HG03064 (cell line): ENCODE measurements around the gene PSG4.
"Not testable (repeated sequence)": the region's sequence is repeated elsewhere in the genome, so short reads cannot be mapped to it uniquely, and the experiment has no call there.

ENCODE experiments used
- ATAC-seq: cut with Tn5 transposase; IDR thresholded peaks from one replicate; pipeline ENCODE4 v1.9.1; 2021; ENCODE audit warnings: low read depth; ENCODE audit not compliant: unreplicated experiment

PSG4 gene

GRCh38 chr19:43205471-43206105, at the start of gene PSG4:
Gene PSG4 (minus strand): TSS chr19:43205638. CDS start chr19:43205536, 102 bp downstream.
- ATAC-seq: not testable (repeated sequence)

- ATAC-seq: not testable (repeated sequence)
Observed at GRCh38 chr19:43251428-43251827, 46.0 kb upstream of the PSG4 start.

GRCh38 chr19:43250296-43250695, 44.9 kb upstream of the PSG4 start:
- not testable (repeated sequence) for ATAC-seq

GRCh38 chr19:43248635-43249002, 43.2 kb upstream of the PSG4 start:
- not testable (repeated sequence) for ATAC-seq

GRCh38 chr19:43247243-43247880, 41.9 kb upstream of the PSG4 start:
- ATAC-seq: not testable (repeated sequence)

GRCh38 chr19:43245848-43246247, 40.4 kb upstream of the PSG4 start:
- ATAC-seq: not testable (repeated sequence)

GRCh38 chr19:43242211-43242610, 36.8 kb upstream of the PSG4 start:
- ATAC-seq: not testable (repeated sequence)

GRCh38 chr19:43238213-43238612, 32.8 kb upstream of the PSG4 start:
- not testable (repeated sequence) for ATAC-seq

- ATAC-seq: not testable (repeated sequence)
Observed at GRCh38 chr19:43235686-43236085, 30.2 kb upstream of the PSG4 start.

- no peak for ATAC-seq
Observed at GRCh38 chr19:43229315-43229714, 23.9 kb upstream of the PSG4 start.

- not testable (repeated sequence) for ATAC-seq
Observed at GRCh38 chr19:43228730-43229129, 23.3 kb upstream of the PSG4 start.

GRCh38 chr19:43226986-43227385, 21.5 kb upstream of the PSG4 start:
- ATAC-seq: not testable (repeated sequence)

- no peak for ATAC-seq
Observed at GRCh38 chr19:43224855-43225253, 19.4 kb upstream of the PSG4 start.

- not testable (repeated sequence) for ATAC-seq
Observed at GRCh38 chr19:43224201-43224854, 18.9 kb upstream of the PSG4 start.

- not testable (repeated sequence) for ATAC-seq
Observed at GRCh38 chr19:43221891-43222290, 16.5 kb upstream of the PSG4 start.

GRCh38 chr19:43219136-43219535, 13.7 kb upstream of the PSG4 start:
- not testable (repeated sequence) for ATAC-seq

- ATAC-seq: not testable (repeated sequence)
Observed at GRCh38 chr19:43215881-43216280, 10.4 kb upstream of the PSG4 start.

GRCh38 chr19:43207991-43208390, 2.6 kb upstream of the PSG4 start:
- no peak for ATAC-seq

- ATAC-seq: not testable (repeated sequence)
Observed at GRCh38 chr19:43207174-43207573, 1.7 kb upstream of the PSG4 start.

- not testable (repeated sequence) for ATAC-seq
Observed at GRCh38 chr19:43203611-43204010, 1.8 kb downstream of the PSG4 start.

GRCh38 chr19:43201891-43202290, 3.5 kb downstream of the PSG4 start:
- not testable (repeated sequence) for ATAC-seq
